ENCODE results near the gene RAP1GAP.

Gene RAP1GAP

GRCh38 chr1:21559788-21560567 is 109.2 kb downstream of the RAP1GAP start:
- TF ChIP-seq CTCF (IDR thresholded peaks at IDR 0.05; ENCODE audit: control insufficient read depth, extremely low read depth, insufficient read depth), result no peak
- no peak overlapping the region for H3K4me3 ChIP-seq (ENCODE audit: low read depth, low read length)
- DNase-seq (ENCODE audit: low read depth), result no peak

GRCh38 chr1:21553116-21553926 is 115.8 kb downstream of the RAP1GAP start:
- H3K4me3 ChIP-seq (ENCODE audit: low read depth, low read length), result no peak overlapping the region
- DNase-seq (ENCODE audit: low read depth), result no peak
- no peak for TF ChIP-seq CTCF (IDR thresholded peaks at IDR 0.05; ENCODE audit: control insufficient read depth, extremely low read depth, insufficient read depth)

- DNase-seq (ENCODE audit: low read depth), result no peak
- TF ChIP-seq CTCF (IDR thresholded peaks at IDR 0.05; ENCODE audit: control insufficient read depth, extremely low read depth, insufficient read depth), result no peak
- H3K4me3 ChIP-seq (ENCODE audit: low read depth, low read length), result no peak overlapping the region
Observed at GRCh38 chr1:21552715-21553114, 116.4 kb downstream of the RAP1GAP start.

- no peak for TF ChIP-seq CTCF (IDR thresholded peaks at IDR 0.05; ENCODE audit: control insufficient read depth, extremely low read depth, insufficient read depth)
- DNase-seq (ENCODE audit: low read depth), result no peak
- no peak overlapping the region for H3K4me3 ChIP-seq (ENCODE audit: low read depth, low read length)
Observed at GRCh38 chr1:21550866-21551475, 118.2 kb downstream of the RAP1GAP start.

GRCh38 chr1:21550097-21550496 is 119.1 kb downstream of the RAP1GAP start:
- H3K4me3 ChIP-seq (ENCODE audit: low read depth, low read length), result no peak overlapping the region
- no peak for TF ChIP-seq CTCF (IDR thresholded peaks at IDR 0.05; ENCODE audit: control insufficient read depth, extremely low read depth, insufficient read depth)
- no peak for DNase-seq (ENCODE audit: low read depth)

- no peak for DNase-seq (ENCODE audit: low read depth)
- no peak for TF ChIP-seq CTCF (IDR thresholded peaks at IDR 0.05; ENCODE audit: control insufficient read depth, extremely low read depth, insufficient read depth)
- H3K4me3 ChIP-seq (ENCODE audit: low read depth, low read length), result no peak overlapping the region
Observed at GRCh38 chr1:21547876-21548275, 121.3 kb downstream of the RAP1GAP start.
